HG03571 (cell line): ENCODE results near the gene TACC2.

ENCODE experiments used
- ATAC-seq: cut with Tn5 transposase; IDR thresholded peaks from one replicate; pipeline ENCODE4 v1.9.1; 2021; ENCODE audit not compliant: unreplicated experiment

TACC2 gene

GRCh38 chr10:122029499-122030199 lies 40.7 kb downstream of the TACC2 start:
- no peak for ATAC-seq

DNA sequence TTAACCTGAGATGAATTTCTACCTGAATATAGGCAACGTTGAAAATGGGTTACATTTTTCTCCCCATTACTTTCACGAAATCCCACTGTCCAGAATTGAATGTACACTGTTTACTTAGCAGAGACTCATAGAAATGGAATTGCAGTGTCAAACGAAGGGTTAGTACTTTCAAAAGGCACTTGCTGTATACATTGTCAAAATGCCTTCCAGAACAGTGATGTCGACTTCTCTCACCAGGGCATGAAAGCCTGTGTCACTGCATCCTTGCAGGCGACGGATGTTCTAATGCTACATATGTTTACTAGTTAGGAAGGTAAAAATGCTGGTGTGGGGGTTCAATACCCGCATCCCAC lies 41.2 kb downstream of the TACC2 start:
- ATAC-seq, result no peak

- ATAC-seq, result no peak
Measured at GRCh38 chr10:122033224-122033926, 44.4 kb downstream of the TACC2 start.

DNA sequence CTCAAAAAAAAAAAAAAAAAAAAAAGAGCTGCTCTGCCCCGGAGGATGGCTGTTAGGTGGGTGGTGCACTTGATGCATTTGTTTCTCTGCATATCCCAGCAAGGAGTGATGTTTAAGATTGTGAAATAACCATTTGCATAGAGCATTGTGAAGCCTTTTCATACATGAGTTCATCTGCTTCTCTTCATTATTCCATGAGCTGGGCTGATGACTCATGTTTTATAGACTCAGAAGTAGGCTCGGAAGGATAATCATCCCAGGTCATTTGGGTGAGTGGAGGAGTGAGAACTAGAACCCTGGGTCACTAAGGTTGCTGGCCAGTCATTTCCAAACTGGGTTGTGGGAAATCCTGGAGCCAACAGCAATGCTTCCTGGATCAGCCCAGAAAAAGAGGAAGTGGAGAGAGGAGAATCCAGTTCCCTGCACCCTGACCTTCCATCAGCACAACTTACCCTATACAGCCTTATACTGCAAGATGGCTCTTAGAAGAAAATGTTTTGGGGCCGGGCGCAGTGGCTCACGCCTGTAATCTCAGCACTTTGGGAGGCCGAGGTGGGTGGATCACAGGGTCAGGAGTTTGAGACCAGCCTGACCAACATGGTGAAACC lies 45.3 kb downstream of the TACC2 start:
- ATAC-seq, result no peak

- ATAC-seq, result no peak
Measured at GRCh38 chr10:122040786-122041185, 51.8 kb downstream of the TACC2 start.

- no peak for ATAC-seq
Measured at GRCh38 chr10:122042836-122043235, 53.9 kb downstream of the TACC2 start.

DNA sequence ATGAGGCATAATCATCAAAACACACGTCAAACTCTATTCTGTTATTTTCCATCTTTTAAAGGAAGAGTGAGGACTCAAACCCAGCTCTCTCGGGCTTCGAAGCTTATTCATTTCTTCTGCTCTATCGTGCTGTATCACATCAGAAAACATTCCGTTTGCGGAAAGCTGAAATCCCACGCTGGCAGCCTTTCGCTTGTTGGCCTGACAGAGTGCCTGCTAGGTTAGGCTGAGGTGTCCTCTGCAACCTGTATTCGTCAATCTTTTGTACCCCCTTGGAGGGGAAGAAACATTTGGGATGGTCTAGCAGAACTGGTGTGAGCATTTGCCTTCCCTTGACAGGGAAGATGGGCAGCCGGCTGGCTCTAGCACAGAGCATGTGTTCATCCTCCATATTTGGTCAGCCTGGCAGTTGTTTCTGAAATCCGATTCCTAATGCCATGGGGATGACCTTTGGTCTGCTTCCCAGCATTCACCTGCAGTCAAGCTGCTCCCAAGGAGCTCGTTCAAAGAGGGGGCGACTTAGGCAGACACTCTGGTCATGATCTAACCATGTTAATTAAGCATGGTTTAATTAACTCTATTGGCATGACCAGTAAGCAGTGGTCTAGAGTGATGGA lies 55.2 kb downstream of the TACC2 start:
- no peak for ATAC-seq

- ATAC-seq, result no peak
Measured at GRCh38 chr10:122044713-122045112, 55.8 kb downstream of the TACC2 start.

DNA sequence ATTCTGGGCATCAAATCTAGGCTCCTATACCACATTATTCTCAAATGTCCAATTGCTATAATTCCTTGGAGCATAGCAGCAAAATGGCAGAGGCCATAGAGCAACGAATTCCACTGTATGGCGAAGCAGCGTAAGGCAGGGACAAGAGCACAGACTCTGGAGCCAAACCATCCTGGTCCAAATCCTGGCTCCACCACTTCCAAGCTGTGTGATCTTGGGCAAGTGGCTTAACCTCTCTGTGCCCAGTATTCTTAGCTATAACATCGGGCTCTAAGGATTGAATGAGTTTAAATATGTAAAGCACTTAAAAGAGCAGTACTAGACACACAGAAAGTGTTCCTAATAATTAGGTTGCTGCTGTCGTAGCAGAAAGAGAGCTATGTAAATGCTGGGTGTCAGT lies 56.2 kb downstream of the TACC2 start:
- no peak for ATAC-seq

DNA sequence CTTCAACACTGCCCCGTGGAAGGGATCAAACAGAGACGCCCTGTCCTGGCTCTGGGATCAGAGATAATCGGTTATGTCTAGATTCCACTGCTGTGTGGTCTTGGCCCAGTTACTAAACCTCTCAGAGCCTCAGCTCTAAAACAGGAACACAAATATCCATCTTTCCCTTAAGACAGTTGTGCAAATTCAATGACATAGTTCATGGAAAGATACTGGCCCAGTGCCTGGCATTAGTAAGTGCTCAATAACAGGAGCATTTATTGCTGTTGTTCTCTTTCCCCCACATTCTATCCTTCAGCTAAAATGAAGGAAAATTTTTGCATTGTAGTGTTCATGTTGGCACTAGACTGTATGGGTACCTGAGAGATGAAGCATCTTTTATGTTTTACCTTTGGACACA lies 58.6 kb downstream of the TACC2 start:
- ATAC-seq, result no peak

GRCh38 chr10:122049076-122049475 lies 60.1 kb downstream of the TACC2 start:
- ATAC-seq, result no peak

GRCh38 chr10:122050311-122050710 lies 61.3 kb downstream of the TACC2 start:
- no peak for ATAC-seq

DNA sequence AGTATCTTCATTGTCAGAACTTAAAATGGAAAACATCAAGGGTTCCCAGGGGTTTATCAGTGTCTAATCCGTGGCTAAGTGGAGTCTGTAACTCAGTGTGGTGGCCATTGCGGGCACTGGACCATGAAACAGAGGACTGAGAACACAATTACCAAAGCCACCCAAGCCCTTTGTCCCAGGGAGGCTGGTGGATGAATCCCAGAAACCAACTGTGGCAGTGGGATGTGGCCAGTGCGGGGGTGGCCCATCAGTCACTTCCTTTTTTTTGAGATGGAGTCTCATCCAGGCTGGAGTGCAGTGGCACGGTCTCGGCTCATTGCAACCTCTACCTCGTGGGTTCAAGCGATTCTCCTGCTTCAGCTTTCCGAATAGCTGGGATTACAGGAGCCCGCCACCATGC lies 61.8 kb downstream of the TACC2 start:
- ATAC-seq, result no peak

GRCh38 chr10:122051609-122052385 lies 62.8 kb downstream of the TACC2 start:
- no peak for ATAC-seq

GRCh38 chr10:122052701-122053100 lies 63.7 kb downstream of the TACC2 start:
- ATAC-seq, result no peak

- ATAC-seq, result no peak
Measured at GRCh38 chr10:122053314-122053713, 64.4 kb downstream of the TACC2 start.

- no peak for ATAC-seq
Measured at GRCh38 chr10:122054048-122055025, 65.4 kb downstream of the TACC2 start.

DNA sequence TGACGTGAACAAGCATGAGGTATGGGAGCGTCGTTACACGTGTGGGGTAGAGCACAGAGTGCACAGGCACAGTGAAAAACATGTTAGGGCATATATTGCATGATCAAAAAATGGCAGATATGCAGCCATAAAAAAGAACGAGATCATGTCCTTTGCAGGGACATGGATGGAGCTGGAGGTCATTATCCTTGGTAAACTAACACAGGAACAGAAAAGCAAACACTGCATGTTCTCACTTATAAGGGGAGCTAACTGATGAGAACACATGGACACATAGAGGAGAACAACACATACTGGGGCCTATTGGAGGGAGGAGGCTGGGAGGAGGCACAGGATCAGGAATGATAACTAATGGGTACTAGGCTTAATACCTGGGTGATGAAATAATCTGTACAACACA lies 66.3 kb downstream of the TACC2 start:
- ATAC-seq, result no peak

- ATAC-seq, result no peak
Measured at GRCh38 chr10:122056431-122057094, 67.6 kb downstream of the TACC2 start.
